ENCODE measurements around the gene MLLT6.
A peak's percentile ranks its signal among the peaks of the same experiment; 100 is the strongest.

MLLT6 gene

GRCh38 chr17:38676706-38677504 is 28.2 kb upstream of the MLLT6 start:
- peak; percentile 67 for DNase-seq

GRCh38 chr17:38677819-38678218 is 27.3 kb upstream of the MLLT6 start:
- no peak for DNase-seq

GRCh38 chr17:38681096-38681495 is 24.0 kb upstream of the MLLT6 start:
- no peak for DNase-seq

GRCh38 chr17:38685491-38685890 is 19.6 kb upstream of the MLLT6 start:
- DNase-seq: no peak

GRCh38 chr17:38687286-38687685 is 17.8 kb upstream of the MLLT6 start:
- no peak for DNase-seq

- DNase-seq: no peak
Measured at GRCh38 chr17:38690386-38690785, 14.7 kb upstream of the MLLT6 start.

- DNase-seq: no peak
Measured at GRCh38 chr17:38691154-38691553, 13.9 kb upstream of the MLLT6 start.

GRCh38 chr17:38693700-38694329 is 11.3 kb upstream of the MLLT6 start:
- DNase-seq: no peak

- DNase-seq: no peak
Measured at GRCh38 chr17:38697061-38697820, 7.8 kb upstream of the MLLT6 start.

GRCh38 chr17:38698760-38699159 is 6.3 kb upstream of the MLLT6 start:
- no peak for DNase-seq

GRCh38 chr17:38701504-38702165 is 3.4 kb upstream of the MLLT6 start:
- DNase-seq: peak; percentile 61

GRCh38 chr17:38702166-38702915 is 2.7 kb upstream of the MLLT6 start:
- peak; percentile 75 for DNase-seq

- DNase-seq: no peak
Measured at GRCh38 chr17:38702916-38703741, 1.9 kb upstream of the MLLT6 start.

- DNase-seq: peak; percentile 62
Measured at GRCh38 chr17:38703742-38704605, 1.1 kb upstream of the MLLT6 start.

- no peak for DNase-seq
Measured at GRCh38 chr17:38705523-38705802, 390 bp downstream of the MLLT6 start.

GRCh38 chr17:38705803-38706504 is 881 bp downstream of the MLLT6 start:
- no peak for DNase-seq

GRCh38 chr17:38706505-38707216 is 1.6 kb downstream of the MLLT6 start:
- peak; percentile 24 for DNase-seq

GRCh38 chr17:38707678-38708351 is 2.7 kb downstream of the MLLT6 start:
- no peak for DNase-seq
